ENCODE results near the gene GMFB.

GMFB gene

DNA sequence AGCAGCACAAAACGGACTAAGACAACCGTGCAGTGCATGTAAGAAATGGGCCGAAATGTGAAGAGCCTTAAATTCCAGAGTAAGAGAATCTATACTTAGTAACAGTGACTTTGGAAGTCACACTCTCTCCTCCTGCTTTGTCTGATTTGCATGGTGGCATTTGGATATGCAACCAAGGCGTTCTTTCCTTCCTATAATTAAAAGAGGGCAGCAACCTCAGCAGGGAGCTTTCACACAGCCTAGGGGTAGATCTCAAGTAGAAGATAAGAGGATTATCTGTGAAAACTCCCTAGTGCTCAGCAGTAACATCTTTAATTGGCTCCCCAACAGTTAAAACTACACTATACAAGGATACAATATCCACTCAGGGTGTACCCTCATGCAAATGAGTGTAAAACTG is 16.5 kb downstream of the GMFB start:
- Histone ChIP-seq H3K27ac (ENCODE audit: extremely low read depth, low read depth, low read length) (no peak overlapping the region), H3K4me3 (ENCODE audit: low read depth, low read length) (no peak overlapping the region), H3K9me3 (ENCODE audit: control insufficient read depth, insufficient read depth, low read depth, low read length) (no peaks in the 10 kb centered on the region), H3K4me1 (ENCODE audit: control insufficient read depth, insufficient read depth, low read length) (peaks cover 18% of the 10 kb centered on the region), H3K36me3 (ENCODE audit: control insufficient read depth in 2 of 2, insufficient read depth in 1 of 2, low read length in 2 of 2) (peaks cover 3 to 9% of the 10 kb centered on the region in 2 experiments; a peak in 2 of 3 replicates)
- CTCF ChIA-PET = interaction anchor here (0.6 kb wide), 1 partner anchor 13 kb away, joined by 3 read pairs; no protein-coding TSS in a partner anchor
- POLR2A ChIA-PET = no interaction called here
- TF ChIP-seq, protein P1, sequence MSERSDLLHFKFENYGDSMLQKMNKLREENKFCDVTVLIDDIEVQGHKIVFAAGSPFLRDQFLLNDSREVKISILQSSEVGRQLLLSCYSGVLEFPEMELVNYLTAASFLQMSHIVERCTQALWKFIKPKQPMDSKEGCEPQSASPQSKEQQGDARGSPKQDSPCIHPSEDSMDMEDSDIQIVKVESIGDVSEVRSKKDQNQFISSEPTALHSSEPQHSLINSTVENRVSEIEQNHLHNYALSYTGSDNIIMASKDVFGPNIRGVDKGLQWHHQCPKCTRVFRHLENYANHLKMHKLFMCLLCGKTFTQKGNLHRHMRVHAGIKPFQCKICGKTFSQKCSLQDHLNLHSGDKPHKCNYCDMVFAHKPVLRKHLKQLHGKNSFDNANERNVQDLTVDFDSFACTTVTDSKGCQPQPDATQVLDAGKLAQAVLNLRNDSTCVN (tag by site-specific recombination; optimal IDR thresholded peaks at IDR 0.05) = no peak
- TF ChIP-seq MZF1 (tag by site-specific recombination; IDR thresholded peaks at IDR 0.05; ENCODE audit: borderline replicate concordance) (no peak), ZNF777 (tag by site-specific recombination; IDR thresholded peaks at IDR 0.05; ENCODE audit: borderline replicate concordance) (no peak), ZNF473 (tag by site-specific recombination; IDR thresholded peaks at IDR 0.05) (no peak), SP7 (tag by site-specific recombination; IDR thresholded peaks at IDR 0.05) (peak; percentile 46; the same call in 1 of the 2 replicates), SETDB1 (IDR thresholded peaks at IDR 0.05; ENCODE audit: insufficient read length, low read length) (no peak), WT1 (tag by site-specific recombination; IDR thresholded peaks at IDR 0.05) (peak; percentile 89)
- TF ChIP-seq, protein P2, sequence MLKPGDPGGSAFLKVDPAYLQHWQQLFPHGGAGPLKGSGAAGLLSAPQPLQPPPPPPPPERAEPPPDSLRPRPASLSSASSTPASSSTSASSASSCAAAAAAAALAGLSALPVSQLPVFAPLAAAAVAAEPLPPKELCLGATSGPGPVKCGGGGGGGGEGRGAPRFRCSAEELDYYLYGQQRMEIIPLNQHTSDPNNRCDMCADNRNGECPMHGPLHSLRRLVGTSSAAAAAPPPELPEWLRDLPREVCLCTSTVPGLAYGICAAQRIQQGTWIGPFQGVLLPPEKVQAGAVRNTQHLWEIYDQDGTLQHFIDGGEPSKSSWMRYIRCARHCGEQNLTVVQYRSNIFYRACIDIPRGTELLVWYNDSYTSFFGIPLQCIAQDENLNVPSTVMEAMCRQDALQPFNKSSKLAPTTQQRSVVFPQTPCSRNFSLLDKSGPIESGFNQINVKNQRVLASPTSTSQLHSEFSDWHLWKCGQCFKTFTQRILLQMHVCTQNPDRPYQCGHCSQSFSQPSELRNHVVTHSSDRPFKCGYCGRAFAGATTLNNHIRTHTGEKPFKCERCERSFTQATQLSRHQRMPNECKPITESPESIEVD (tag by site-specific recombination; IDR thresholded peaks at IDR 0.05) = peak; percentile 23; the same call in 1 of the 2 replicates

DNA sequence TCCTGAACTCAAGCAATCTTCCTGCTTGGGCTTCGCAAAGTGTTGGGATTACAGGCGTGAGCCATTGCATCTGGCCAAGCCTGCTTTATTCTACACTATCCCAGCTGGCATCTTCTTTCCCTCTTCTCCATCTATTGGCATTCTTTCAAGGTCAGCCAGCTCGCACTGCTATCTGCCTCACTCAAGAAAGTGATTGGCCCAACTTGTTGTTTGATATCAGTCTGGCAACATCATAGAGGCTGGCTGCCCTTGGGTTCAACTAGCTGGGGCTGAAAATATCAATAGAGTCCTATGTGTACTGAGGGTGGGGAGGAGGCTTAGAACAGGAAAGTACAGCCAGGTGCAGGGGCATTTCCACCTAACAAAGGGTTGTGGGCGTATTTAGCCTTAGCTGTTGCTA is 17.1 kb downstream of the GMFB start:
- no peaks in the 10 kb centered on the region for H3K9me3 ChIP-seq (ENCODE audit: control insufficient read depth, insufficient read depth, low read depth, low read length)
- peaks cover 18% of the 10 kb centered on the region for H3K4me1 ChIP-seq (ENCODE audit: control insufficient read depth, insufficient read depth, low read length)
- ChIA-PET POLR2A (no interaction called here), CTCF (no interaction called here)
- no peak overlapping the region for H3K27ac ChIP-seq (ENCODE audit: extremely low read depth, low read depth, low read length)
- TF ChIP-seq, protein P3, sequence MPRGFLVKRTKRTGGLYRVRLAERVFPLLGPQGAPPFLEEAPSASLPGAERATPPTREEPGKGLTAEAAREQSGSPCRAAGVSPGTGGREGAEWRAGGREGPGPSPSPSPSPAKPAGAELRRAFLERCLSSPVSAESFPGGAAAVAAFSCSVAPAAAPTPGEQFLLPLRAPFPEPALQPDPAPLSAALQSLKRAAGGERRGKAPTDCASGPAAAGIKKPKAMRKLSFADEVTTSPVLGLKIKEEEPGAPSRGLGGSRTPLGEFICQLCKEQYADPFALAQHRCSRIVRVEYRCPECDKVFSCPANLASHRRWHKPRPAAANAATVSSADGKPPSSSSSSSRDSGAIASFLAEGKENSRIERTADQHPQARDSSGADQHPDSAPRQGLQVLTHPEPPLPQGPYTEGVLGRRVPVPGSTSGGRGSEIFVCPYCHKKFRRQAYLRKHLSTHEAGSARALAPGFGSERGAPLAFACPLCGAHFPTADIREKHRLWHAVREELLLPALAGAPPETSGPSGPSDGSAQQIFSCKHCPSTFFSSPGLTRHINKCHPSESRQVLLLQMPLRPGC (tag by site-specific recombination; IDR thresholded peaks at IDR 0.05) = no peak
- TF ChIP-seq WT1 (tag by site-specific recombination; IDR thresholded peaks at IDR 0.05) (no peak), ZBTB48 (tag by site-specific recombination; IDR thresholded peaks at IDR 0.05) (no peak), MYNN (tag by site-specific recombination; IDR thresholded peaks at IDR 0.05; ENCODE audit: borderline replicate concordance) (no peak), ZNF777 (tag by site-specific recombination; IDR thresholded peaks at IDR 0.05; ENCODE audit: borderline replicate concordance) (no peak), ZSCAN30 (tag by site-specific recombination; IDR thresholded peaks at IDR 0.05) (no peak), ZNF10 (tag by site-specific recombination; IDR thresholded peaks at IDR 0.05) (no peak), ZNF629 (tag by site-specific recombination; IDR thresholded peaks at IDR 0.05) (no peak), ZNF426 (tag by site-specific recombination; IDR thresholded peaks at IDR 0.05) (no peak), ZNF132 (tag by site-specific recombination; IDR thresholded peaks at IDR 0.05; ENCODE audit: borderline replicate concordance) (no peak), ZFP3 (tag by site-specific recombination; IDR thresholded peaks at IDR 0.05; ENCODE audit: low read depth) (no peak), ZNF473 (tag by site-specific recombination; IDR thresholded peaks at IDR 0.05) (no peak), ZNF610 (tag by site-specific recombination; IDR thresholded peaks at IDR 0.05; ENCODE audit: borderline replicate concordance) (no peak), ZBTB20 (tag by site-specific recombination; IDR thresholded peaks at IDR 0.05) (no peak)
- TF ChIP-seq, protein P4, sequence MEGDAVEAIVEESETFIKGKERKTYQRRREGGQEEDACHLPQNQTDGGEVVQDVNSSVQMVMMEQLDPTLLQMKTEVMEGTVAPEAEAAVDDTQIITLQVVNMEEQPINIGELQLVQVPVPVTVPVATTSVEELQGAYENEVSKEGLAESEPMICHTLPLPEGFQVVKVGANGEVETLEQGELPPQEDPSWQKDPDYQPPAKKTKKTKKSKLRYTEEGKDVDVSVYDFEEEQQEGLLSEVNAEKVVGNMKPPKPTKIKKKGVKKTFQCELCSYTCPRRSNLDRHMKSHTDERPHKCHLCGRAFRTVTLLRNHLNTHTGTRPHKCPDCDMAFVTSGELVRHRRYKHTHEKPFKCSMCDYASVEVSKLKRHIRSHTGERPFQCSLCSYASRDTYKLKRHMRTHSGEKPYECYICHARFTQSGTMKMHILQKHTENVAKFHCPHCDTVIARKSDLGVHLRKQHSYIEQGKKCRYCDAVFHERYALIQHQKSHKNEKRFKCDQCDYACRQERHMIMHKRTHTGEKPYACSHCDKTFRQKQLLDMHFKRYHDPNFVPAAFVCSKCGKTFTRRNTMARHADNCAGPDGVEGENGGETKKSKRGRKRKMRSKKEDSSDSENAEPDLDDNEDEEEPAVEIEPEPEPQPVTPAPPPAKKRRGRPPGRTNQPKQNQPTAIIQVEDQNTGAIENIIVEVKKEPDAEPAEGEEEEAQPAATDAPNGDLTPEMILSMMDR (tag by site-specific recombination; IDR thresholded peaks at IDR 0.05) = no peak
- TF ChIP-seq, protein P5, sequence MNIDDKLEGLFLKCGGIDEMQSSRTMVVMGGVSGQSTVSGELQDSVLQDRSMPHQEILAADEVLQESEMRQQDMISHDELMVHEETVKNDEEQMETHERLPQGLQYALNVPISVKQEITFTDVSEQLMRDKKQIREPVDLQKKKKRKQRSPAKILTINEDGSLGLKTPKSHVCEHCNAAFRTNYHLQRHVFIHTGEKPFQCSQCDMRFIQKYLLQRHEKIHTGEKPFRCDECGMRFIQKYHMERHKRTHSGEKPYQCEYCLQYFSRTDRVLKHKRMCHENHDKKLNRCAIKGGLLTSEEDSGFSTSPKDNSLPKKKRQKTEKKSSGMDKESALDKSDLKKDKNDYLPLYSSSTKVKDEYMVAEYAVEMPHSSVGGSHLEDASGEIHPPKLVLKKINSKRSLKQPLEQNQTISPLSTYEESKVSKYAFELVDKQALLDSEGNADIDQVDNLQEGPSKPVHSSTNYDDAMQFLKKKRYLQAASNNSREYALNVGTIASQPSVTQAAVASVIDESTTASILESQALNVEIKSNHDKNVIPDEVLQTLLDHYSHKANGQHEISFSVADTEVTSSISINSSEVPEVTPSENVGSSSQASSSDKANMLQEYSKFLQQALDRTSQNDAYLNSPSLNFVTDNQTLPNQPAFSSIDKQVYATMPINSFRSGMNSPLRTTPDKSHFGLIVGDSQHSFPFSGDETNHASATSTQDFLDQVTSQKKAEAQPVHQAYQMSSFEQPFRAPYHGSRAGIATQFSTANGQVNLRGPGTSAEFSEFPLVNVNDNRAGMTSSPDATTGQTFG (tag by site-specific recombination; IDR thresholded peaks at IDR 0.05; ENCODE audit: borderline replicate concordance) = no peak
- no peak overlapping the region for H3K4me3 ChIP-seq (ENCODE audit: low read depth, low read length)
- peaks cover 0 to 6% of the 10 kb centered on the region in 2 experiments; a peak in 1 of 3 replicates for H3K36me3 ChIP-seq (ENCODE audit: control insufficient read depth in 2 of 2, insufficient read depth in 1 of 2, low read length in 2 of 2)
